Epithelial cell of proximal tubule (primary cell): ENCODE measurements around the gene PLA2G7. TPM values are rescaled to one million over a fixed set of nuclear protein-coding genes. Genes with fewer than 3 reads are reported as not detected.
A peak's percentile ranks its signal among the peaks of the same experiment; 100 is the strongest.

Source experiments
- DNase-seq: peaks from one replicate; pipeline ENCODE4 v3.0.0-alpha.2; 2011; ENCODE audit warnings: low read depth
- H3K4me3 ChIP-seq: 2 replicates; pipeline ENCODE4 v1.5.1; 2011; ENCODE audit warnings: low read depth, mild to moderate bottlenecking, low read length
- CTCF ChIP-seq: conservative IDR thresholded peaks from 2 replicates; pipeline ENCODE4 v1.5.1; 2012; ENCODE audit warnings: low read depth, mild to moderate bottlenecking, low read length
- total RNA-seq: library from RNA; depleted of rRNA; stranded (reverse); fragments of >200 nt; gene quantifications from 2 replicates; pipeline ENCODE4 v1.2.3, GENCODE V29; 2015

The PLA2G7 gene
- total RNA-seq, 1 donor from 2014 or later: 0.23 TPM

GRCh38 chr6:46735720-46736031 is 501 bp upstream of the PLA2G7 start:
- H3K4me3 ChIP-seq: peak overlapping the region; percentile 56
- no peak for TF ChIP-seq CTCF

GRCh38 chr6:46733341-46733801 is 1.8 kb downstream of the PLA2G7 start:
- no peak overlapping the region for H3K4me3 ChIP-seq
- no peak for TF ChIP-seq CTCF
- DNase-seq: no peak

More at GRCh38 chr6:46735720-46736031, 501 bp upstream of the PLA2G7 start:
- DNase-seq: no peak

GRCh38 chr6:46730921-46731461 is 4.2 kb downstream of the PLA2G7 start:
- TF ChIP-seq CTCF: no peak
- no peak overlapping the region for H3K4me3 ChIP-seq
- no peak for DNase-seq

- no peak for TF ChIP-seq CTCF
- H3K4me3 ChIP-seq: no peak overlapping the region
- DNase-seq: no peak
These were observed 5.3 kb downstream of the PLA2G7 start for GRCh38 chr6:46729787-46730326.

GRCh38 chr6:46720401-46720800 is 14.8 kb downstream of the PLA2G7 start:
- no peak overlapping the region for H3K4me3 ChIP-seq
- no peak for DNase-seq
- TF ChIP-seq CTCF: no peak

- peak; percentile 68 for DNase-seq
- TF ChIP-seq CTCF: no peak
- no peak overlapping the region for H3K4me3 ChIP-seq
These were observed 16.1 kb downstream of the PLA2G7 start for GRCh38 chr6:46719099-46719498.

- DNase-seq: no peak
- no peak overlapping the region for H3K4me3 ChIP-seq
- no peak for TF ChIP-seq CTCF
These were observed 20.0 kb downstream of the PLA2G7 start for GRCh38 chr6:46715141-46715540.
